ENCODE data around the gene PRDM2. TPM values are rescaled to one million over a fixed set of nuclear protein-coding genes. Genes with fewer than 3 reads are reported as not detected.

The PRDM2 gene
- total and polyA plus RNA-seq, 10 donors = 12.0 to 75.7 (median 57.4) TPM

DNA sequence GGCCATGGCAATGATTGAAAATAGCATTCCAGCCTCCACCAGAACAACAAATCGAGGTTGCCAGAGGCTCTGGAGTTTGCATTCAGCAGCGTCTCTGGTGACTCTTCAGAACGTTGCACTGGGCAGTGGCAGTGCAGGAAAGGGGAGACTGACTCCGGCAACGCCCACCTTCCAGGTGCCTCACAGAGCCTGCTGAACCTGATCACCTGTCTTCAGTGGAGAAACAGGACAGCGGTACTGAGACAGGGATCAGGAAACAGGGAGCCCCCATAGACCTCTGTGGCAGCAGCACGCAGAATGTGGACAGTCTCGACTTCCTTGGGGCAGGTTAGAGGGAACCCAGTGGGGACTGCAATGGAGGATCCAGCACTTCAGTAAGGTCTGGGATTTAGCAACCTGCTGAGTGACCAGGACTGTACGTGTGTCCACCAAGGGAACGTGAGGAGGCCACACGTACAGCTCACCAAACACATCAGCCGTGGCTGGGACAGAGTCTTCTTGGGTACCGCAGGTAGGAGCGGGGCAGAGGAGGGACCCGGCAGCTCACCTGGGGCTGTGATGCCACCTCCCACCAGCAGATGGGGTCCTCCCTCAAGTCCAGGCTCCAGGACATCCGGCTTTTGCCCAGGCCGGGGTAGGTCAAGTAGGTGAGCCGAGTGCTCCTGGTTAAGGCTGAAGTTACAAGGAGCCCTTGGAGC, 128.6 kb downstream of the PRDM2 start:
- intact Hi-C loops (cut with DNase I; ENCODE audit: low total_unique reads) = no loop called here
- DNase-seq = peak; percentile 76
- 51 to 68% (median 60%) methylated on average over 10 to 18 of the region's 18 CpGs for WGBS, 5 donors

GRCh38 chr1:13829152-13829769, 129.3 kb downstream of the PRDM2 start:
- no peaks in the 10 kb centered on the region for H3K4me1 ChIP-seq
- H3K9me3 ChIP-seq = no peaks in the 10 kb centered on the region
- no peak for DNase-seq
- H3K27me3 ChIP-seq (replicated peaks in 1 of 7) = peaks cover 0 to 79% (median 30%) of the 10 kb centered on the region in 7 donors
- peaks cover 0 to 12% (median 0%) of the 10 kb centered on the region in 6 donors for H3K36me3 ChIP-seq
- H3K4me3 ChIP-seq = no peak overlapping the region
- intact Hi-C loops (cut with DNase I; ENCODE audit: low total_unique reads) = no loop called here
- TF ChIP-seq, protein P1, sequence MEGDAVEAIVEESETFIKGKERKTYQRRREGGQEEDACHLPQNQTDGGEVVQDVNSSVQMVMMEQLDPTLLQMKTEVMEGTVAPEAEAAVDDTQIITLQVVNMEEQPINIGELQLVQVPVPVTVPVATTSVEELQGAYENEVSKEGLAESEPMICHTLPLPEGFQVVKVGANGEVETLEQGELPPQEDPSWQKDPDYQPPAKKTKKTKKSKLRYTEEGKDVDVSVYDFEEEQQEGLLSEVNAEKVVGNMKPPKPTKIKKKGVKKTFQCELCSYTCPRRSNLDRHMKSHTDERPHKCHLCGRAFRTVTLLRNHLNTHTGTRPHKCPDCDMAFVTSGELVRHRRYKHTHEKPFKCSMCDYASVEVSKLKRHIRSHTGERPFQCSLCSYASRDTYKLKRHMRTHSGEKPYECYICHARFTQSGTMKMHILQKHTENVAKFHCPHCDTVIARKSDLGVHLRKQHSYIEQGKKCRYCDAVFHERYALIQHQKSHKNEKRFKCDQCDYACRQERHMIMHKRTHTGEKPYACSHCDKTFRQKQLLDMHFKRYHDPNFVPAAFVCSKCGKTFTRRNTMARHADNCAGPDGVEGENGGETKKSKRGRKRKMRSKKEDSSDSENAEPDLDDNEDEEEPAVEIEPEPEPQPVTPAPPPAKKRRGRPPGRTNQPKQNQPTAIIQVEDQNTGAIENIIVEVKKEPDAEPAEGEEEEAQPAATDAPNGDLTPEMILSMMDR (IDR thresholded peaks at IDR 0.05 in 8 of 11, conservative IDR thresholded peaks at IDR 0.05 in 3 of 11) = peak in 1 of 11 experiments; percentile 1
- TF ChIP-seq POLR2A (IDR thresholded peaks at IDR 0.05) = no peak
- no peak overlapping the region for H3K27ac ChIP-seq
- WGBS, 5 donors = 78 to 84% (median 83%) methylated on average over 4 to 10 of the region's 10 CpGs

More for the DNA sequence above, 128.6 kb downstream of the PRDM2 start:
- Histone ChIP-seq H3K27ac (no peak overlapping the region), H3K9me3 (no peaks in the 10 kb centered on the region), H3K27me3 (replicated peaks in 1 of 7) (peaks cover 0 to 74% (median 24%) of the 10 kb centered on the region in 7 donors), H3K4me1 (no peaks in the 10 kb centered on the region), H3K4me3 (no peak overlapping the region), H3K36me3 (peaks cover 0 to 18% (median 1%) of the 10 kb centered on the region in 6 donors)
- TF ChIP-seq, protein P1 (IDR thresholded peaks at IDR 0.05 in 8 of 11, conservative IDR thresholded peaks at IDR 0.05 in 3 of 11) = peak in 6 of 11 experiments; percentile 27 to 60 (median 47)
- TF ChIP-seq POLR2AphosphoS5 (IDR thresholded peaks at IDR 0.05) (peak in 1 of 3 donors; percentile 40), POLR2A (IDR thresholded peaks at IDR 0.05) (no peak)

GRCh38 chr1:13830170-13830569, 130.2 kb downstream of the PRDM2 start:
- Histone ChIP-seq H3K27ac (no peak overlapping the region), H3K4me3 (no peak overlapping the region), H3K4me1 (no peaks in the 10 kb centered on the region), H3K27me3 (replicated peaks in 1 of 7) (peaks cover 0 to 88% (median 34%) of the 10 kb centered on the region in 7 donors), H3K36me3 (peaks cover 0 to 2% (median 0%) of the 10 kb centered on the region in 6 donors), H3K9me3 (no peaks in the 10 kb centered on the region)
- TF ChIP-seq, protein P1 (IDR thresholded peaks at IDR 0.05 in 8 of 11, conservative IDR thresholded peaks at IDR 0.05 in 3 of 11) = no peak
- TF ChIP-seq POLR2AphosphoS5 (IDR thresholded peaks at IDR 0.05) (no peak), POLR2A (IDR thresholded peaks at IDR 0.05) (no peak)
- DNase-seq = no peak
- 61 to 86% (median 72%) methylated on average over 7 of the region's 7 CpGs for WGBS, 5 donors
- intact Hi-C loops (cut with DNase I; ENCODE audit: low total_unique reads) = no loop called here

DNA sequence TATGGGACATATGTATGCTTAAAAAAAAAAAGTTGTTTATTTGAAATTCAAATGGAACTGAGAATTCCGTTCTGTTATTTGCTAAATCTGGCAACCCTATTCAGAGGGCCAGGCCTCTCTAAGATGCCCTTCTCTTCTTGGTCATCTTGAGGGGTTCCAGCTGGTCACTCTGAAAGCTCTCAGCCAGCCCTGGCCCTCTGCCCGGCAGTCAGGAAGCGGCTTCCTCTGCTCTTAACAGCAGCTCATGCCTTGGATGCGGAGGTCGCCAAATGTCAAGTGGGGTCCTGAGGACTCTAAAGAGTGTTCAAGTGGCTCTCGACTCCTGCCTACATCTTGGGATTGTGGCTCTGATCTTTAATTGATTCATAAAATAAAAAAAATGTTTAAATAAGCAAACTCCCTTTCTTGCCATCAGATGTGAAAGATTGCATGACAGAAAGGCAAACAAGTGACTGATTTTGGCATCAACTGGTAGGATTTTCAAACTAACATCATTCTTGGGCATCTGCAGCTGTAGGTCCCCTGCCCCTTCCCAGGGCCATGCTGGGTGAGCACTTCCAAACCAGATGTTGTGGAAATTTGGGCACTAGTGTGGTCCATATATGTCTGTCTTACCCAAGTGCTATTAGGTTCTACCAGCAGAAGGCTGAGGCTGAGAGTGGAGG, 130.8 kb downstream of the PRDM2 start:
- no peak for DNase-seq
- TF ChIP-seq POLR2A (IDR thresholded peaks at IDR 0.05) = no peak
- peak; percentile 44 to 79 (median 78) for TF ChIP-seq POLR2AphosphoS5 (IDR thresholded peaks at IDR 0.05)
- Histone ChIP-seq H3K4me3 (no peak overlapping the region), H3K27me3 (replicated peaks in 1 of 7) (peaks cover 0 to 89% (median 39%) of the 10 kb centered on the region in 7 donors), H3K4me1 (no peaks in the 10 kb centered on the region), H3K36me3 (no peaks in the 10 kb centered on the region), H3K27ac (no peak overlapping the region), H3K9me3 (no peaks in the 10 kb centered on the region)
- intact Hi-C loops (cut with DNase I; ENCODE audit: low total_unique reads) = no loop called here
- WGBS, 5 donors = 56 to 67% (median 61%) methylated on average over 6 of the region's 6 CpGs

Measured in spleen (tissue), 11 donors.